K562 (cell line): ENCODE measurements around the gene PLAAT1.

Source experiments
- FOXK1 ChIP-seq: sonication (generic); formaldehyde crosslinking; IDR thresholded peaks from 2 replicates; pipeline ENCODE4 v1.8.0; 2022; ENCODE audit warnings: missing genetic modification reagents, mild to moderate bottlenecking, borderline replicate concordance
- GABPA ChIP-seq: fragments of 200-800 bp; sonication (Bioruptor generic); conservative IDR thresholded peaks from 2 replicates; pipeline ENCODE4 v1.6.1; 2016; ENCODE audit warnings: low read depth, missing genetic modification characterization, missing compliant biosample characterization
- SP1 ChIP-seq: sonication (generic); formaldehyde crosslinking; IDR thresholded peaks from 2 replicates; pipeline ENCODE4 v1.8.1; 2022; ENCODE audit warnings: mild to moderate bottlenecking, missing genetic modification reagents
- TF ChIP-seq, protein P1 (sequence below): sonication (generic); formaldehyde crosslinking; IDR thresholded peaks from 2 replicates; pipeline ENCODE4 v1.9.0; 2022; ENCODE audit warnings: mild to moderate bottlenecking, missing genetic modification reagents

DNA sequence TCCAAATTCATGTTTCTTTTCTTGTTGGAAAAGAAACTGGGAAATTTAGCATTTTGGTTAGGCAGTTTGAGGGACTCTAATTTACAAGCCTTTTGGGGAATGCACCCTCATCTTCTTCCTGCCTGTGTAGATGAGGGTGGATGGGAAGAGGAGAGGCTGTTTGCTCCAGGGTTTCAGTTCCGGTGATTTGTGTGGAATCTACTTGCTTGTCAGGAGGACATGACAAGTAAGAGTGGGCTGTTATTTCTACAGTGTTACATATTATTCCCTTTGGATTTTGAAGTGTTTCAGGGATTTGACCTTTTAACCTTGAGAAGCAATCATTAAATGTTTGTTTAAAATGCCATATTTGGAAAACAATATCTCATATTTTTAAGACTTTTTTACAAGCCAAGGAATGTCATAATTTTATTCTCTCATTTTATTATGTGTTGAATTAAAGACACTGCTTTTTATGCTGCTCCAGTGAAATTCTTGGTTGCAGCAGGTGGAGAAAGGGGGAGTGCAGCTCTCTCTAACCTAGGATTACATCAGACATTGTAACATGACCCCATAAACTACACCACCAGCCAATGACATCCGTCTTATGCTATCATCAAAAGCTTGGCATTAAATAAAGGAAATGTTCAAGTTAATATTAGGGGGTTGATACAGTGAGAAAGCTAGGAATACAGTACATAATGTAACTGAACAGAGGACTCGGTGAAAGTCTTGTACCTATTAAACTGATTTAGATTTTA is 30.2 kb downstream of the PLAAT1 start:
- no peak for TF ChIP-seq GABPA (tag)
- TF ChIP-seq FOXK1 (CRISPR knock-in tag), result no peak
- TF ChIP-seq, protein P1, sequence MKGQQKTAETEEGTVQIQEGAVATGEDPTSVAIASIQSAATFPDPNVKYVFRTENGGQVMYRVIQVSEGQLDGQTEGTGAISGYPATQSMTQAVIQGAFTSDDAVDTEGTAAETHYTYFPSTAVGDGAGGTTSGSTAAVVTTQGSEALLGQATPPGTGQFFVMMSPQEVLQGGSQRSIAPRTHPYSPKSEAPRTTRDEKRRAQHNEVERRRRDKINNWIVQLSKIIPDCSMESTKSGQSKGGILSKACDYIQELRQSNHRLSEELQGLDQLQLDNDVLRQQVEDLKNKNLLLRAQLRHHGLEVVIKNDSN, result no peak
- TF ChIP-seq SP1, result no peak
